Activated gamma-delta T cell (primary cell): ENCODE results near the gene LTB.
"Not testable (repeated sequence)": the region's sequence is repeated elsewhere in the genome, so short reads cannot be mapped to it uniquely, and the experiment has no call there.

Experiments
- DNase-seq: peaks from one replicate; lab custom pipeline; 2025; lab: John Stamatoyannopoulos, UW

The LTB gene

DNA sequence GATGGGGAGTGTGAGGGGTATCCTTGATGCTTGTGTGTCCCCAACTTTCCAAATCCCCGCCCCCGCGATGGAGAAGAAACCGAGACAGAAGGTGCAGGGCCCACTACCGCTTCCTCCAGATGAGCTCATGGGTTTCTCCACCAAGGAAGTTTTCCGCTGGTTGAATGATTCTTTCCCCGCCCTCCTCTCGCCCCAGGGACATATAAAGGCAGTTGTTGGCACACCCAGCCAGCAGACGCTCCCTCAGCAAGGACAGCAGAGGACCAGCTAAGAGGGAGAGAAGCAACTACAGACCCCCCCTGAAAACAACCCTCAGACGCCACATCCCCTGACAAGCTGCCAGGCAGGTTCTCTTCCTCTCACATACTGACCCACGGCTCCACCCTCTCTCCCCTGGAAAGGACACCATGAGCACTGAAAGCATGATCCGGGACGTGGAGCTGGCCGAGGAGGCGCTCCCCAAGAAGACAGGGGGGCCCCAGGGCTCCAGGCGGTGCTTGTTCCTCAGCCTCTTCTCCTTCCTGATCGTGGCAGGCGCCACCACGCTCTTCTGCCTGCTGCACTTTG, 6.8 kb downstream of the LTB start, which contains the start of gene TNF:
TNF (plus strand) TSS at position 231 of the 567 bp plus-strand sequence; CDS start at position 408, 177 bp downstream.
- DNase-seq: no peak

DNA sequence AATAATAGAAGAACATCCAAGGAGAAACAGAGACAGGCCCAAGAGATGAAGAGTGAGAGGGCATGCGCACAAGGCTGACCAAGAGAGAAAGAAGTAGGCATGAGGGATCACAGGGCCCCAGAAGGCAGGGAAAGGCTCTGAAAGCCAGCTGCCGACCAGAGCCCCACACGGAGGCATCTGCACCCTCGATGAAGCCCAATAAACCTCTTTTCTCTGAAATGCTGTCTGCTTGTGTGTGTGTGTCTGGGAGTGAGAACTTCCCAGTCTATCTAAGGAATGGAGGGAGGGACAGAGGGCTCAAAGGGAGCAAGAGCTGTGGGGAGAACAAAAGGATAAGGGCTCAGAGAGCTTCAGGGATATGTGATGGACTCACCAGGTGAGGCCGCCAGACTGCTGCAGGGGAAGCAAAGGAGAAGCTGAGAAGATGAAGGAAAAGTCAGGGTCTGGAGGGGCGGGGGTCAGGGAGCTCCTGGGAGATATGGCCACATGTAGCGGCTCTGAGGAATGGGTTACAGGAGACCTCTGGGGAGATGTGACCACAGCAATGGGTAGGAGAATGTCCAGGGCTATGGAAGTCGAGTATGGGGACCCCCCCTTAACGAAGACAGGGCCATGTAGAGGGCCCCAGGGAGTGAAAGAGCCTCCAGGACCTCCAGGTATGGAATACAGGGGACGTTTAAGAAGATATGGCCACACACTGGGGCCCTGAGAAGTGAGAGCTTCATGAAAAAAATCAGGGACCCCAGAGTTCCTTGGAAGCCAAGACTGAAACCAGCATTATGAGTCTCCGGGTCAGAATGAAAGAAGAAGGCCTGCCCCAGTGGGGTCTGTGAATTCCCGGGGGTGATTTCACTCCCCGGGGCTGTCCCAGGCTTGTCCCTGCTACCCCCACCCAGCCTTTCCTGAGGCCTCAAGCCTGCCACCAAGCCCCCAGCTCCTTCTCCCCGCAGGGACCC, 7.8 kb downstream of the LTB start:
- DNase-seq: no peak

DNA sequence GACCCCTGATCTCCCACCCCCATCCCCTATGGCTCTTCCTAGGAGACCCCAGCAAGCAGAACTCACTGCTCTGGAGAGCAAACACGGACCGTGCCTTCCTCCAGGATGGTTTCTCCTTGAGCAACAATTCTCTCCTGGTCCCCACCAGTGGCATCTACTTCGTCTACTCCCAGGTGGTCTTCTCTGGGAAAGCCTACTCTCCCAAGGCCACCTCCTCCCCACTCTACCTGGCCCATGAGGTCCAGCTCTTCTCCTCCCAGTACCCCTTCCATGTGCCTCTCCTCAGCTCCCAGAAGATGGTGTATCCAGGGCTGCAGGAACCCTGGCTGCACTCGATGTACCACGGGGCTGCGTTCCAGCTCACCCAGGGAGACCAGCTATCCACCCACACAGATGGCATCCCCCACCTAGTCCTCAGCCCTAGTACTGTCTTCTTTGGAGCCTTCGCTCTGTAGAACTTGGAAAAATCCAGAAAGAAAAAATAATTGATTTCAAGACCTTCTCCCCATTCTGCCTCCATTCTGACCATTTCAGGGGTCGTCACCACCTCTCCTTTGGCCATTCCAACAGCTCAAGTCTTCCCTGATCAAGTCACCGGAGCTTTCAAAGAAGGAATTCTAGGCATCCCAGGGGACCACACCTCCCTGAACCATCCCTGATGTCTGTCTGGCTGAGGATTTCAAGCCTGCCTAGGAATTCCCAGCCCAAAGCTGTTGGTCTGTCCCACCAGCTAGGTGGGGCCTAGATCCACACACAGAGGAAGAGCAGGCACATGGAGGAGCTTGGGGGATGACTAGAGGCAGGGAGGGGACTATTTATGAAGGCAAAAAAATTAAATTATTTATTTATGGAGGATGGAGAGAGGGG, 8.8 kb downstream of the LTB start:
- DNase-seq: no peak

DNA sequence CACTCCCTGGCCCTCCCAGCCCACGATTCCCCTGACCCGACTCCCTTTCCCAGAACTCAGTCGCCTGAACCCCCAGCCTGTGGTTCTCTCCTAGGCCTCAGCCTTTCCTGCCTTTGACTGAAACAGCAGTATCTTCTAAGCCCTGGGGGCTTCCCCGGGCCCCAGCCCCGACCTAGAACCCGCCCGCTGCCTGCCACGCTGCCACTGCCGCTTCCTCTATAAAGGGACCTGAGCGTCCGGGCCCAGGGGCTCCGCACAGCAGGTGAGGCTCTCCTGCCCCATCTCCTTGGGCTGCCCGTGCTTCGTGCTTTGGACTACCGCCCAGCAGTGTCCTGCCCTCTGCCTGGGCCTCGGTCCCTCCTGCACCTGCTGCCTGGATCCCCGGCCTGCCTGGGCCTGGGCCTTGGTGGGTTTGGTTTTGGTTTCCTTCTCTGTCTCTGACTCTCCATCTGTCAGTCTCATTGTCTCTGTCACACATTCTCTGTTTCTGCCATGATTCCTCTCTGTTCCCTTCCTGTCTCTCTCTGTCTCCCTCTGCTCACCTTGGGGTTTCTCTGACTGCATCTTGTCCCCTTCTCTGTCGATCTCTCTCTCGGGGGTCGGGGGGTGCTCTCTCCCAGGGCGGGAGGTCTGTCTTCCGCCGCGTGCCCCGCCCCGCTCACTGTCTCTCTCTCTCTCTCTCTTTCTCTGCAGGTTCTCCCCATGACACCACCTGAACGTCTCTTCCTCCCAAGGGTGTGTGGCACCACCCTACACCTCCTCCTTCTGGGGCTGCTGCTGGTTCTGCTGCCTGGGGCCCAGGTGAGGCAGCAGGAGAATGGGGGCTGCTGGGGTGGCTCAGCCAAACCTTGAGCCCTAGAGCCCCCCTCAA, 9.9 kb downstream of the LTB start, which contains the start of gene LTA:
LTA (plus strand) TSS at position 249 of the 871 bp plus-strand sequence; CDS start at position 703, 454 bp downstream.
- peak; percentile 66 for DNase-seq

DNA sequence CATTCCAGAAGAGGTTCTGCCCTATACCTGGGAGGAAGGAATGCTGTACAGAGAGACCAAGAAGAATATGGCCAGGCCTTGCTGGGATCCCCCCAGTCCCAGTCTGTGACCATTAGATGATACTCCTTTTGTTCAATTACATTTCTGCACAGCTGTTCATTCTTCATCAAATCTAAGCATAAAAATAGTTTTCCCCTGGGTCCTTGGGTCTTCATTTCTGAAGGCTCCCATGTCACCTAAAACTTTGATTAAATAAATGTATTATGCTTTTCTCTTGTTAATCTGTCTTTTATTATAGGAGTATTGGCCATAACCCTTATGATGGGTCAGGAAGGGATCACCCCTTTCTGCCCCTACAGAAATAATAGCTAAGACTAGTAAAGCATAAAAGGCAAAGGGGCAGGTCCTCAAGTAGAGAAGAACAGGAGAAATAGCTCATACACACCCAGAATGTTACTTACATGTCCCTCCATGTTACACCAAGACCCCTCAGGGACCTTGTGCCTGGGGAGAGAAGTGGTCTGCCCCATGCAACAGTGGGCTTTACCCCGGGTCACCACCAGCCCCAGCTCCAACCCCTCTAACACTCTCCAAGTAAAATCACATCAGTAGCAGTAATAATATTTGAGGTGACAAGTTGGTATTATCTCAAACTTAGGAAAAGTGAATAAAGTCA, 12.2 kb downstream of the LTB start:
- DNase-seq: no peak

- no peak for DNase-seq
Measured at GRCh38 chr6:31568537-31568961, 13.7 kb downstream of the LTB start.

GRCh38 chr6:31567531-31568370, 14.5 kb downstream of the LTB start:
- no peak for DNase-seq

DNA sequence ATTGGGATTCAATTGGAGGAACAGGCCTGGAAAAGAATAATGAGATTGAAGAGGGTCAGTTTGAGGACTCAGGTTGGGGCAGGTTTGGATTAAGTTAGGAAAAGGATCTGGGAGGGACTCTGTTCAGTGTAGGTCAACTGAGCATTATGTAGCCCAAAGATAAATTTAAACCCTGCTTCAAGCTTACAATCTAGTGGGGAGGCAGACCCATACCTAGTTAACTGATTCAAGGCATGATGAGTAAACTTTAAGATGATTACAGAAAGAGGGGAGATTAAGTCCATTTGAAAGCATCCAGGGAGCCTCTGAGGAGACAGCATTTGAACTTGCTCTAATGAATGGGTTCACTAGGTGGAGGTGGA, 21.5 kb downstream of the LTB start:
- no peak for DNase-seq

- no peak for DNase-seq
Measured at GRCh38 chr6:31559958-31560696, 22.1 kb downstream of the LTB start.

DNA sequence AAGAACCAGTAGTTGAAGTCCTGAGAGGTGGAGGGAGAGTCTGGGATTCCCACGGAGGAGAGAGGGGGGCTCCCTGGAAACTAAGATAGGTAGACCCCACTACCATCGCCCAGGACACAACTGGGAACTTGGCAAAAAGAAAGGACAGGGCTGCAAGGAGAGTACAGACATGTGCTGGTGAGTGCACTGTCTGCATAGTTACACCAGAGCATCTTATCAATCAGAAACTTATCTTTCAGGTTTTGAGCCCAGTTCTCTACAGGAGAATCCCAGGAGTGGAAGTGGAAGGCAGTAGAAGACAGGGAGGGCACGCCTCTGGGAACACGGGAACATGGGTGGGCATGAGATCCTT, 22.6 kb downstream of the LTB start:
- DNase-seq: no peak

DNA sequence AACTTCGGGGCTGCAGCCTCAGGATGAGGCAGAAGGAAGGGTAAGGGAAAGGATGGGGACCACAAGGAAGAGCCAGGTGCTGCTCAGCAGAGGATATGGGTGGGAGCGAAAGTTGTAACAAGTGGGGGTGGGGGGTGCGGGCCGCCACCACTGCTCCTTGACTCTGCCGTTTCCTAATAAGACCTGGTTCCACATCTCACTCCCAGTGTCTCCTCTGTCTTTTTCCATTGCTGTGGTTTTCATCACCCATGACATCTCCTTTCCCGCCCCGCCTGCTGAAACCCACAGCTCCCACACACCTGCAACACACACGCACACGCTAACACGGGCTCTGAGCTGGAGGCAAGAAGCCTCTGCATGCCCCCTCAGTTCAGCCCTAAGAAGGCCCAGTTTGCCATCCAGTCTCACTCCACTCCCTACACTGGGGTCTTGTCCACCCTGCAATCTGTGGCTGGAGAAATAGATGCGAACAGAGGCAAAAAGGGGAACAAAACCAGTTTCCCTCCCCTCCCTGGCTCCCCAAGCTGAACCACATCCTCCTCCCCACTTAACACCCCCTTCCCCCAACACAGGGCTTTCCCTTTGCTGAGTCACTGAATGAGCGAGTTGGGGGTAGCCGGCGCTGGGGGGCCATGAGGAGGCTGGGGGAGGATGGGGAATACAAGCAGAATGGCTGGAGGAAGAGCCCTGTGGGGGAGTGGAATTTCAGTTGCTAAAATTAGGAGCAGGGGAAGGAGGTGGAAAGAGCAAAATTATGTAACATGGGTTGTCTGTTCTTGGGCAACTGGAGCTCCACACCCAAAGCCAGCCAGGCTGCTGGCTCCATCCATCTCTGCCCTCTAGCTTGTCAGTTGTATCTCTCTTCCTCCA, 23.4 kb downstream of the LTB start:
- DNase-seq: peak; percentile 43

DNA sequence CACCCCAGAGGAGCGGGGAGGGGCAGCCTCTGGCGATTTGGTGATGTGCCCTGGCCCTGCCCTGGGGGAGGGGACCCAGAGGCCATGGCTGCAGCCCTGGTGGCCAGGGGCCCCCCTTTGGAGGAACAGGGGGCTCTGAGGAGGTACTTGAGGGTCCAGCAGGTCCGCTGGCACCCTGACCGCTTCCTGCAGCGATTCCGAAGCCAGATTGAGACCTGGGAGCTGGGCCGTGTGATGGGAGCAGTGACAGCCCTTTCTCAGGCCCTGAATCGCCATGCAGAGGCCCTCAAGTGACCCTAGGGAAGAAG, 24.0 kb downstream of the LTB start:
- DNase-seq: no peak

DNA sequence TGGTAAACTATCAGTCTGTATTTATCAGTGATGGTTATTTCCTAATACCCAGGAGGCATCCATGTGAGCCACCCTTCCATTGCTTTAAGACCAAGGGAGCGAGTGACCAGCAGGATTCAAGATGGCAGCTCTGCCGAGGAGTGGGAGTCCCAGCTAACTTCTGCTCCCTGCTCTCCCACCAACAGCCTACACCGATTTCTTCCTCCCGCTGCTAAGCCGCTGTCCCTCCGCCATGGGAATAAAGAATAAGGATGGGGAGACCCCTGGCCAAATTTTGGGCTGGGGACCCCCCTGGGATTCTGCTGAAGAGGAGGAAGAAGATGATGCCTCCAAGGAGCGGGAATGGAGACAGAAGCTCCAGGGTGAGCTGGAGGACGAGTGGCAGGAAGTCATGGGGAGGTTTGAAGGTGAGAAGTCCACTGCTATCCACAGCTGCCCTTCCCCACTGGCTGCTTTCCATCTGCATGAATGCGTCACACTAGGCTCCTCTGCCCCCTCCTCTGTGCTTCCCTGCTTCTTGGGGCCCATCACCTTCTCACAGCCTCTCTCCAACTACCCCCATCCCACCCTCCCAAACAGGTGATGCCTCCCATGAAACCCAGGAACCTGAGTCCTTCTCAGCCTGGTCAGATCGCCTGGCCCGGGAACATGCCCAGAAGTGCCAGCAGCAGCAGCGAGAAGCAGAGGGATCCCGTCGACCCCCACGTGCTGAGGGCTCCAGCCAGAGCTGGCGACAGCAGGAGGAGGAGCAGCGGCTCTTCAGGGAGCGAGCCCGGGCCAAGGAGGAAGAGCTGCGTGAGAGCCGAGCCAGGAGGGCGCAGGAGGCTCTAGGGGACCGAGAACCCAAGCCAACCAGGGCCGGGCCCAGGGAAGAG, 24.5 kb downstream of the LTB start:
- no peak for DNase-seq

- no peak for DNase-seq
Measured at GRCh38 chr6:31556307-31556706, 25.9 kb downstream of the LTB start.

DNA sequence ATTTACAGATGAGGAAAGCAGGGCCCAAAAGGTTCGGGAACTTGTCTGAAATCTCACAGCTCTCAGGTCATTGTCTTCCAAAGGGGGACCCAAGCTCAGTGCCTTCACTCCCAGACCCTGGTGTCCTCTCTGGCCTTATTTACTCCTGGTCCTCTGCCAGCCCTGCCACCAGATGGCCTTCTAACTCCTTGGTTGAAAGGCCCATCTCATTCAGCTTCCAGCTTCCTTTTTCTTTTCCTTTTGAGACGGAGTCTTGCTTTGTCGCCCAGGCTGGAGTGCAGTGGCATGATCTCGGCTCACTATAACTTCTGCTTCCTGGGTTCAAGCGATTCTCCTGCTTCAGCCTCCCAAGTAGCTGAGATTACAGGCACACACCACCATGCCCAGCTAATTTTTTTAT, 30.9 kb downstream of the LTB start:
- not testable (repeated sequence) for DNase-seq

DNA sequence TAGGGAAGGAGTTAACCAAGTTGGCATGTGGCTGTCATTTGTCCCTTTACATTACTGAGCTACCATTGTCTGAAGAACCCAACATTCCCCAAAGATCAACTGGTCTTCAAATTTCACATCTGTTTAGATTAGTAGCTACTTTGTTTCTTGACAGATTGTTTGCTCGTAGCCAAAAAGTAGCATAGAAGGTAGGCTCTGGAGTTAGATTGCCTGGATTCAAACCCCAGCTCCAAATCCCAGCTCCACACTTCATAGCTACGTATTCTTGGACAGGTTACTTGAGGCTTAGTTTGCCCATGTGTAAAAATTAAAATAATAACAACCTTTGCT, 33.7 kb downstream of the LTB start:
- no peak for DNase-seq

DNA sequence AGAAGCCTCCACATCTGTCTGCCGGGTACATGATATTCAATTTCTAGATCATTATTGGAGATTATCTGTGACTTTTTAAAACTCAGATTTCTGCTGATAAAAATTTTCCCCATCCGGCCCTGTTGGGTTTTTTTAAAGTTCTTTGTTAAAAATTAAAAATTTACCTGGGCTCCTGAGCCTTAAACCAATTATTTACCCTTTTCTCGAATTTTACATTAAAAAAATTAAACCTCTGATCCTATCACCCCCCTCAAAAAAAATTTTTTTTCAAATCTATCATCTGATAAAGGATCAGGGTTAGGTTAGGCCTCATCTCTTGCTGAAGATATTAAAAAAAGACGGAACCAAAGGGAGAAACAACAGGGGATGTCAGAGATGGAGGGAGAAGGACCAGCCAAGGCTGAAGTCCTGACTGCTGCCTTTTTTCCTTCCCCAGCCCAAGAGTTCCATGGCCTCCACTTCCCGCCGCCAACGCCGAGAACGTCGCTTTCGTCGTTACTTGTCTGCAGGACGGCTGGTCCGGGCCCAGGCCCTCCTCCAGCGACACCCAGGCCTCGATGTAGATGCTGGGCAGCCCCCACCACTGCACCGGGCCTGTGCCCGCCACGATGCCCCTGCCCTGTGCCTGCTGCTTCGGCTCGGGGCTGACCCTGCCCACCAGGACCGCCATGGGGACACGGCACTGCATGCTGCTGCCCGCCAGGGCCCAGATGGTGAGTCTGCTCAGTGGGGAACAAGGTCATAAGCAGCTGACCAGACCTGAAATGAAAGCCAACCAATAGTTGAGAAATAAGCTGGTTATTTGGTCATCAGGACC, 34.3 kb downstream of the LTB start:
- no peak for DNase-seq
